ENCODE data around the gene PTAR1. TPM values are rescaled to one million over a fixed set of nuclear protein-coding genes. Genes with fewer than 3 reads are reported as not detected.

PTAR1 gene
- total and polyA plus RNA-seq, 4 experiments from 2014 or later = 11.0 to 80.0 (median 47.0) TPM

GRCh38 chr9:69743930-69744329 lies 15.9 kb downstream of the PTAR1 start:
- H3K27me3 ChIP-seq (ENCODE audit: insufficient read depth, low read length) = no peaks in the 10 kb centered on the region
- H3K36me3 ChIP-seq (ENCODE audit: insufficient read depth, low read length) = peaks cover 15% of the 10 kb centered on the region
- H3K27me3 Mint-ChIP-seq = no peaks in the 10 kb centered on the region
- H3K4me3 Mint-ChIP-seq = no peak overlapping the region
- no peak overlapping the region for H3K27ac ChIP-seq (ENCODE audit: low read depth, low read length)
- no peaks in the 10 kb centered on the region for H3K9me3 ChIP-seq (ENCODE audit: control insufficient read depth in 1 of 2, low read length in 2 of 2)
- no peak for DNase-seq
- CTCF ChIA-PET (ENCODE audit: partially characterized antibody) = no interaction called here
- POLR2A ChIA-PET (ENCODE audit: partially characterized antibody) = no interaction called here
- peaks cover 59 to 63% of the 10 kb centered on the region in 2 donors for H3K36me3 Mint-ChIP-seq
- H3K27ac Mint-ChIP-seq = no peak overlapping the region
- intact Hi-C loops (cut with micrococcal nuclease) = no loop called here
- no peak overlapping the region for H3K4me3 ChIP-seq (ENCODE audit: low read length in 2 of 2)
- peaks cover 21 to 52% (median 30%) of the 10 kb centered on the region in 4 donors for H3K4me1 Mint-ChIP-seq
- peaks cover 5% of the 10 kb centered on the region for H3K4me1 ChIP-seq (ENCODE audit: insufficient read depth, low read length)
- no peaks in the 10 kb centered on the region for H3K9me3 Mint-ChIP-seq

- POLR2A ChIA-PET (ENCODE audit: partially characterized antibody) = no interaction called here
- DNase-seq = no peak
- CTCF ChIA-PET (ENCODE audit: partially characterized antibody) = no interaction called here
These were observed 18.8 kb downstream of the PTAR1 start for GRCh38 chr9:69740872-69741505.

GRCh38 chr9:69731348-69731747 lies 28.5 kb downstream of the PTAR1 start:
- no peaks in the 10 kb centered on the region for H3K4me1 ChIP-seq (ENCODE audit: insufficient read depth, low read length)
- Mint-ChIP-seq H3K4me1 (peaks cover 0 to 4% (median under 1%) of the 10 kb centered on the region in 4 donors), H3K27me3 (no peaks in the 10 kb centered on the region), H3K9me3 (no peaks in the 10 kb centered on the region), H3K27ac (no peak overlapping the region), H3K4me3 (no peak overlapping the region), H3K36me3 (peaks cover 52 to 59% of the 10 kb centered on the region in 2 donors)
- peaks cover 45% of the 10 kb centered on the region for H3K36me3 ChIP-seq (ENCODE audit: insufficient read depth, low read length)
- intact Hi-C loops (cut with micrococcal nuclease) = no loop called here
- POLR2A ChIA-PET (ENCODE audit: partially characterized antibody) = no interaction called here
- no peaks in the 10 kb centered on the region for H3K9me3 ChIP-seq (ENCODE audit: control insufficient read depth in 1 of 2, low read length in 2 of 2)
- no peaks in the 10 kb centered on the region for H3K27me3 ChIP-seq (ENCODE audit: insufficient read depth, low read length)
- DNase-seq = no peak
- H3K4me3 ChIP-seq (ENCODE audit: low read length in 2 of 2) = no peak overlapping the region
- no peak overlapping the region for H3K27ac ChIP-seq (ENCODE audit: low read depth, low read length)
- CTCF ChIA-PET (ENCODE audit: partially characterized antibody) = interaction anchor here (1.5 kb wide), 1 partner anchor 23 kb away, joined by 3 read pairs; no protein-coding TSS in a partner anchor

More at GRCh38 chr9:69740872-69741505, 18.8 kb downstream of the PTAR1 start:
- H3K4me1 ChIP-seq (ENCODE audit: insufficient read depth, low read length) = peaks cover under 1% of the 10 kb centered on the region
- no peak overlapping the region for H3K27ac ChIP-seq (ENCODE audit: low read depth, low read length)
- H3K4me3 ChIP-seq (ENCODE audit: low read length in 2 of 2) = no peak overlapping the region
- no peaks in the 10 kb centered on the region for H3K9me3 Mint-ChIP-seq
- peaks cover 7% of the 10 kb centered on the region for H3K36me3 ChIP-seq (ENCODE audit: insufficient read depth, low read length)
- no peaks in the 10 kb centered on the region for H3K27me3 ChIP-seq (ENCODE audit: insufficient read depth, low read length)
- intact Hi-C loops (cut with micrococcal nuclease) = no loop called here
- H3K4me1 Mint-ChIP-seq = peaks cover 9 to 30% (median 13%) of the 10 kb centered on the region in 4 donors
- H3K27ac Mint-ChIP-seq = no peak overlapping the region
- peaks cover 55 to 59% of the 10 kb centered on the region in 2 donors for H3K36me3 Mint-ChIP-seq
- no peak overlapping the region for H3K4me3 Mint-ChIP-seq
- H3K27me3 Mint-ChIP-seq = no peaks in the 10 kb centered on the region
- no peaks in the 10 kb centered on the region for H3K9me3 ChIP-seq (ENCODE audit: control insufficient read depth in 1 of 2, low read length in 2 of 2)

GRCh38 chr9:69719983-69720382 lies 39.8 kb downstream of the PTAR1 start:
- intact Hi-C loops (cut with micrococcal nuclease) = no loop called here
- ChIA-PET POLR2A (ENCODE audit: partially characterized antibody) (interaction anchor here (1.0 kb wide), 1 partner anchor 38 kb away, joined by 3 read pairs; no protein-coding TSS in a partner anchor), CTCF (ENCODE audit: partially characterized antibody) (no interaction called here)
- no peaks in the 10 kb centered on the region for H3K27me3 ChIP-seq (ENCODE audit: insufficient read depth, low read length)
- H3K4me3 ChIP-seq (ENCODE audit: low read length in 2 of 2) = no peak overlapping the region
- H3K27ac ChIP-seq (ENCODE audit: low read depth, low read length) = no peak overlapping the region
- no peaks in the 10 kb centered on the region for H3K9me3 ChIP-seq (ENCODE audit: control insufficient read depth in 1 of 2, low read length in 2 of 2)
- DNase-seq = no peak
- no peaks in the 10 kb centered on the region for H3K4me1 ChIP-seq (ENCODE audit: insufficient read depth, low read length)
- Mint-ChIP-seq H3K27me3 (no peaks in the 10 kb centered on the region), H3K4me3 (no peak overlapping the region), H3K27ac (peak overlapping the region in 1 of 7 donors; percentile 7), H3K4me1 (peaks cover 0 to 4% (median 0%) of the 10 kb centered on the region in 4 donors), H3K9me3 (no peaks in the 10 kb centered on the region), H3K36me3 (peaks cover 65 to 79% of the 10 kb centered on the region in 2 donors)
- peaks cover 20% of the 10 kb centered on the region for H3K36me3 ChIP-seq (ENCODE audit: insufficient read depth, low read length)

- Mint-ChIP-seq H3K4me1 (peaks cover 0 to 4% (median 0%) of the 10 kb centered on the region in 4 donors), H3K9me3 (no peaks in the 10 kb centered on the region), H3K4me3 (no peak overlapping the region), H3K27ac (no peak overlapping the region), H3K36me3 (peaks cover 63 to 81% of the 10 kb centered on the region in 2 donors), H3K27me3 (no peaks in the 10 kb centered on the region)
- Histone ChIP-seq H3K36me3 (ENCODE audit: insufficient read depth, low read length) (peaks cover 20% of the 10 kb centered on the region), H3K4me1 (ENCODE audit: insufficient read depth, low read length) (no peaks in the 10 kb centered on the region), H3K9me3 (ENCODE audit: control insufficient read depth in 1 of 2, low read length in 2 of 2) (no peaks in the 10 kb centered on the region), H3K27me3 (ENCODE audit: insufficient read depth, low read length) (no peaks in the 10 kb centered on the region), H3K4me3 (ENCODE audit: low read length in 2 of 2) (no peak overlapping the region), H3K27ac (ENCODE audit: low read depth, low read length) (no peak overlapping the region)
- POLR2A ChIA-PET (ENCODE audit: partially characterized antibody) = interaction anchor here (1.0 kb wide), 1 partner anchor 38 kb away, joined by 3 read pairs; no protein-coding TSS in a partner anchor
- DNase-seq = no peak
- CTCF ChIA-PET (ENCODE audit: partially characterized antibody) = no interaction called here
- intact Hi-C loops (cut with micrococcal nuclease) = no loop called here
These were observed 40.4 kb downstream of the PTAR1 start for GRCh38 chr9:69719367-69719766.

GRCh38 chr9:69718218-69718617 lies 41.6 kb downstream of the PTAR1 start:
- Histone ChIP-seq H3K9me3 (ENCODE audit: control insufficient read depth in 1 of 2, low read length in 2 of 2) (no peaks in the 10 kb centered on the region), H3K4me1 (ENCODE audit: insufficient read depth, low read length) (no peaks in the 10 kb centered on the region), H3K4me3 (ENCODE audit: low read length in 2 of 2) (no peak overlapping the region), H3K27me3 (ENCODE audit: insufficient read depth, low read length) (no peaks in the 10 kb centered on the region), H3K36me3 (ENCODE audit: insufficient read depth, low read length) (peaks cover 17% of the 10 kb centered on the region), H3K27ac (ENCODE audit: low read depth, low read length) (no peak overlapping the region)
- intact Hi-C loops (cut with micrococcal nuclease) = no loop called here
- Mint-ChIP-seq H3K4me3 (no peak overlapping the region), H3K4me1 (peaks cover 0 to 4% (median 0%) of the 10 kb centered on the region in 4 donors), H3K36me3 (peaks cover 62 to 81% of the 10 kb centered on the region in 2 donors), H3K27ac (no peak overlapping the region), H3K9me3 (no peaks in the 10 kb centered on the region), H3K27me3 (no peaks in the 10 kb centered on the region)
- ChIA-PET CTCF (ENCODE audit: partially characterized antibody) (no interaction called here), POLR2A (ENCODE audit: partially characterized antibody) (no interaction called here)
- DNase-seq = no peak

- POLR2A ChIA-PET (ENCODE audit: partially characterized antibody) = no interaction called here
- no peaks in the 10 kb centered on the region for H3K4me1 ChIP-seq (ENCODE audit: insufficient read depth, low read length)
These were observed 44.0 kb downstream of the PTAR1 start for GRCh38 chr9:69715825-69716224.

More at GRCh38 chr9:69715825-69716224, 44.0 kb downstream of the PTAR1 start:
- Mint-ChIP-seq H3K4me1 (peaks cover 0 to 5% (median 0%) of the 10 kb centered on the region in 4 donors), H3K27ac (no peak overlapping the region), H3K9me3 (no peaks in the 10 kb centered on the region), H3K27me3 (no peaks in the 10 kb centered on the region), H3K36me3 (peaks cover 60 to 80% of the 10 kb centered on the region in 2 donors), H3K4me3 (no peak overlapping the region)
- intact Hi-C loops (cut with micrococcal nuclease) = no loop called here
- H3K36me3 ChIP-seq (ENCODE audit: insufficient read depth, low read length) = peaks cover 15% of the 10 kb centered on the region
- CTCF ChIA-PET (ENCODE audit: partially characterized antibody) = no interaction called here
- no peaks in the 10 kb centered on the region for H3K27me3 ChIP-seq (ENCODE audit: insufficient read depth, low read length)
- no peaks in the 10 kb centered on the region for H3K9me3 ChIP-seq (ENCODE audit: control insufficient read depth in 1 of 2, low read length in 2 of 2)
- H3K27ac ChIP-seq (ENCODE audit: low read depth, low read length) = no peak overlapping the region
- DNase-seq = no peak
- H3K4me3 ChIP-seq (ENCODE audit: low read length in 2 of 2) = no peak overlapping the region
